Measurements from ENCODE around the gene EGFLAM. TPM values are rescaled to one million over a fixed set of nuclear protein-coding genes. Genes with fewer than 3 reads are reported as not detected.

EGFLAM gene
- total RNA-seq, 1 donor from 2014 or later = 2.1 TPM

DNA sequence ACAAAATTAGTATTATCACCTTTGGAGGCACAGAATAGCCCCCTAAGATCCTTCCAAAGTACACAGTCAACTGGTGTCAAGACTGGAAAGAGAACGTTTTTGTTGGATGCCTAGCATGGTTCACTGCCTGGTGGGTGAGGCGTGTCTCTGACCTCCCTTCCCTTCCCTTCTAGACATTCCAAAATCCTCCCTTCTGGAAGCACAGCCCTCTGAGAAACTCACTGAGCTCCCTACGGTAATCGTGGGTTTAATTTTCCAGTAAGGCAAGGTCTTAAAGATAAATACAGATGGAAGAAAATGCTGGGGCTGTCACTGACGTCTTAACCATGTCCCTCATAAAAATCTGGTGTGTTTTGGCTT is 159.3 kb downstream of the EGFLAM start:
- no peaks in the 10 kb centered on the region for H3K4me1 ChIP-seq
- intact Hi-C loops (cut with DNase I) = no loop called here

DNA sequence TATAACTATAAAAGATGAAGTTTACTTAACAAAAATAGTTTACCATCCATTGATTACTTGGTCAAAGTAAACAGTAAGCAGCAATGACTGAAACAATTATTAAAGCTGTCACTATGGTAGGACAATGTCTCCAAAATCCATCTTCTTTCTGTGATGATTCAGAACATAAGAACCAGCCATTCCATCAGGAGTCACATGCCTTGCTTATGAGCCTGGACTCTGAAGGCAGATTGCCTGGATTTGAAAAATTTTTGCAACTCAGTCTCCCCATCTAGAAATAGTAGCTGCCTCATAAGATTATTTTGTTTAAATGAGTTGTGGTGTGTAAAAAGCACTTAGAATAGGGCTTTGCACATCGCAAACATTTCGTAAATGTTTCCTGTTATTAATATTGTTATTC is 161.9 kb downstream of the EGFLAM start:
- H3K4me1 ChIP-seq = no peaks in the 10 kb centered on the region
- intact Hi-C loops (cut with DNase I) = no loop called here
- H3K27me3 ChIP-seq = no peaks in the 10 kb centered on the region
- DNase-seq (no peak), ATAC-seq (no peak)
- H3K27ac ChIP-seq = no peak overlapping the region
- no peak overlapping the region for H3K4me3 ChIP-seq
- H3K36me3 ChIP-seq = no peaks in the 10 kb centered on the region
- no peaks in the 10 kb centered on the region for H3K9me3 ChIP-seq
- TF ChIP-seq, protein P1, sequence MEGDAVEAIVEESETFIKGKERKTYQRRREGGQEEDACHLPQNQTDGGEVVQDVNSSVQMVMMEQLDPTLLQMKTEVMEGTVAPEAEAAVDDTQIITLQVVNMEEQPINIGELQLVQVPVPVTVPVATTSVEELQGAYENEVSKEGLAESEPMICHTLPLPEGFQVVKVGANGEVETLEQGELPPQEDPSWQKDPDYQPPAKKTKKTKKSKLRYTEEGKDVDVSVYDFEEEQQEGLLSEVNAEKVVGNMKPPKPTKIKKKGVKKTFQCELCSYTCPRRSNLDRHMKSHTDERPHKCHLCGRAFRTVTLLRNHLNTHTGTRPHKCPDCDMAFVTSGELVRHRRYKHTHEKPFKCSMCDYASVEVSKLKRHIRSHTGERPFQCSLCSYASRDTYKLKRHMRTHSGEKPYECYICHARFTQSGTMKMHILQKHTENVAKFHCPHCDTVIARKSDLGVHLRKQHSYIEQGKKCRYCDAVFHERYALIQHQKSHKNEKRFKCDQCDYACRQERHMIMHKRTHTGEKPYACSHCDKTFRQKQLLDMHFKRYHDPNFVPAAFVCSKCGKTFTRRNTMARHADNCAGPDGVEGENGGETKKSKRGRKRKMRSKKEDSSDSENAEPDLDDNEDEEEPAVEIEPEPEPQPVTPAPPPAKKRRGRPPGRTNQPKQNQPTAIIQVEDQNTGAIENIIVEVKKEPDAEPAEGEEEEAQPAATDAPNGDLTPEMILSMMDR (IDR thresholded peaks at IDR 0.05) = no peak

More for the DNA sequence above, 159.3 kb downstream of the EGFLAM start:
- TF ChIP-seq, protein P1 (IDR thresholded peaks at IDR 0.05) = no peak
- DNase-seq (no peak), ATAC-seq (no peak)
- H3K27me3 ChIP-seq = no peaks in the 10 kb centered on the region
- no peaks in the 10 kb centered on the region for H3K9me3 ChIP-seq
- no peak overlapping the region for H3K27ac ChIP-seq
- no peak overlapping the region for H3K4me3 ChIP-seq
- no peaks in the 10 kb centered on the region for H3K36me3 ChIP-seq

DNA sequence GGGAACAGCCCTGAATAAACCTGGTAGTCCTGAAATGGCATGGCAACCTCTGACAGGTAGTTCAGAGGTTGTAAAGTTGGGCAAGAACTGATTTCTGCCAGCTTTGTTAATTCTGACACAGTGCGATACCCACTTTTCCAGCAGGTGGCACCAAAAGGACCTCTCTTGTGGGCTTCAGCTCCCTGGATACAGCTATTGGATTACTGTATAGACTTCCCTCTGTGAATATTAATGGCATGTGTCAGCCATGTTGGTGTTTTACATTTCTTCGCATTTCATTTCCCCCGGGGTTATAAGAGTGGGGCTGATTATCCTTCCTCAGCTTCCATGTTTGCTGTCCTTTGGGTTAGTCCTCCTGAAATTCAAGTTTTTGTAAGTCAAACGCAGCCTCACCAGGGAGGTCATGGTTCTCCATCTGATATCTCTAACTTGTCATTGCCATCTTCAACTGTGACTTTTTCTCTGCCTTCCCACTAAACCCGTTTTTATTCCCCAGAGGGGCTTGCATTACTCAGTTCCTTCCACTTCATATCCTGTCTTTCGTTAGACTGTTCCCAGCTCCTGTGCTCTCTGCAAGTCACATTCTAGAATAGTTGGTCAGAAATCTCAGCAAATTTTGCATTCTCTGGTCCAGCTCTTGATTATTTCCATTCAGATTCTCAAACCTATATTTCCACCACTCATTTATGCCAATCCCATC is 162.5 kb downstream of the EGFLAM start:
- DNase-seq (no peak), ATAC-seq (peak; percentile 89)
- H3K4me1 ChIP-seq = no peaks in the 10 kb centered on the region
- no peaks in the 10 kb centered on the region for H3K27me3 ChIP-seq
- H3K27ac ChIP-seq = no peak overlapping the region
- H3K36me3 ChIP-seq = no peaks in the 10 kb centered on the region
- intact Hi-C loops (cut with DNase I) = no loop called here
- TF ChIP-seq, protein P1 (IDR thresholded peaks at IDR 0.05) = peak; percentile 73
- H3K4me3 ChIP-seq = no peak overlapping the region
- H3K9me3 ChIP-seq = no peaks in the 10 kb centered on the region

DNA sequence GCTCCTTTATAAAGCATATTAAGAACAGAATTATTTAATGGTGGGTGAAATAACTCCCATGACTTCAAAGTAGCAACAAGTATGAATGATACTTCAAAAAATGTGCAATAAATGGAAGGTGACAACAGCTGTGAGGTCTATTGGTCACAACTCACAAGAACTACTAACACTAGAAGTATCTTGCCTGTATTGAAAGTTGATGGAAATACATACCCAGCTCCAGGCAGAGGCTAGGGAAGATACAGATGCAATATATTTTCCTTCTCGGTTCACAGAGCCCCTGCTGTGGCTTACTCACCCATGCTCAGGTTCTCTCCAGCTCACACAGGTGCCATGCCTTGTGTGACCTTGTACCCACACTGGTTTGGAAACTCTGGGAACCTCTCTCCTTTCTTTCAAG is 164.3 kb downstream of the EGFLAM start:
- H3K4me1 ChIP-seq = no peaks in the 10 kb centered on the region
- intact Hi-C loops (cut with DNase I) = no loop called here
- H3K27ac ChIP-seq = no peak overlapping the region
- H3K27me3 ChIP-seq = no peaks in the 10 kb centered on the region
- no peak overlapping the region for H3K4me3 ChIP-seq
- DNase-seq (no peak), ATAC-seq (no peak)
- H3K36me3 ChIP-seq = no peaks in the 10 kb centered on the region
- TF ChIP-seq, protein P1 (IDR thresholded peaks at IDR 0.05) = no peak
- no peaks in the 10 kb centered on the region for H3K9me3 ChIP-seq

DNA sequence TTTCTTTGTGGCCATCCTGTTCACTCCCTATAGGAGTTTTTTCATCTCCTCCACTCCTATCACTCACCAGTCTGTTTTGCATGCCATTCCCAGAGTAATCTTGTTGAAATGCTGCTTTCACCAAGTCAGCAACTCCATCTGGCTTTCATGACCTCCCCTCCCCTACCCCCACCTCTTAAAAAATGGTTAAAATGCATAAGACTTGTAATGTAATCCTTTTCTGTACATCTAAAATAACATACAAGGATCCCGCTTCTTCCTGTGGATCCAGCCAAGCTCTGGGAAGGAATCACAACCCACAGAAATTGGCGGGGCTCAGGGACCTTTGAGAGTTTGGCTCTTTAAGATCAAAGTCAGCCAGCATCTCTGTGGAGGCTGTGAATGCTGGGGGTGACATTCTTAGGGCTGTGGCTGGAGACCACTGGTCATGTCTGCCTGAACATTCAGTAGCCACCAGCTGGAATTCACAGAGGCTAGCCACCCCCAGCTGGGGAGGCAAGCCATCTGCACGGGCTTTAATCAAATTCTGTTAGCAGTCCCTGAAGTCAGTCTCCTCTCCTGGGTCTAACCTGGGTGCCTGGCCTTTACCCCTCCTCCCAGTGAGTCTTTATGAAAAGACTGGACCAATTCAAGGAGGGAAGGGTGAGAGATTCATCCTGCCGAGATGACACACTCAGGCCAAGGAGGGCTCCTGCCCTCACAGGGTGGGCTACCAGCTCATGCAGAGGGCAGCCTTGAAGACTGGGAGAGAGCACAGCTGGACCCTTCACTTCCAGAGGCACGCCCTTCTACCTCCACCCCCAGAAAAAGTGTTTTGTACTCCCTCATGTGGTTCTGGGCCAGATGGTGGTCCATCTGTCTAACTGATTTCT is 165.2 kb downstream of the EGFLAM start:
- intact Hi-C loops (cut with DNase I) = no loop called here
- no peak overlapping the region for H3K27ac ChIP-seq
- no peak for ATAC-seq

More for the DNA sequence above, 165.2 kb downstream of the EGFLAM start:
- H3K36me3 ChIP-seq = no peaks in the 10 kb centered on the region
- no peaks in the 10 kb centered on the region for H3K4me1 ChIP-seq
- DNase-seq = no peak
- H3K9me3 ChIP-seq = no peaks in the 10 kb centered on the region
- TF ChIP-seq, protein P1 (IDR thresholded peaks at IDR 0.05) = no peak
- H3K27me3 ChIP-seq = no peaks in the 10 kb centered on the region
- H3K4me3 ChIP-seq = no peak overlapping the region
